Nephron (organoid): ENCODE results near the gene SEPTIN3.

Source experiments
- H3K27ac Mint-ChIP-seq, 3 experiments: 2 replicates each; pipeline ENCODE4 v1.8.0; 2020; ENCODE audit warnings: mixed read lengths in 3 of 3, mild to moderate bottlenecking in 2 of 3, moderate library complexity in 1 of 3
- H3K27me3 Mint-ChIP-seq: 2 replicates; pipeline ENCODE4 v1.8.0; 2021; ENCODE audit warnings: low read depth, mild to moderate bottlenecking, moderate library complexity, mixed read lengths
- H3K36me3 Mint-ChIP-seq: 2 replicates; pipeline ENCODE4 v1.8.0; 2020; ENCODE audit warnings: low read depth, mixed read lengths
- H3K4me1 Mint-ChIP-seq: 2 replicates; pipeline ENCODE4 v1.8.0; 2020; ENCODE audit warnings: mixed read lengths
- H3K4me3 Mint-ChIP-seq, 3 experiments: 2 replicates each; pipeline ENCODE4 v1.8.0; 2020; ENCODE audit warnings: mild to moderate bottlenecking in 3 of 3, mixed read lengths in 3 of 3, moderate library complexity in 2 of 3
- H3K9me3 Mint-ChIP-seq: 2 replicates; pipeline ENCODE4 v1.8.0; 2020; ENCODE audit warnings: mixed read lengths
- TF ChIP-seq, protein P1 (sequence below), 3 experiments: fragments of 200-600 bp; sonication (generic); IDR thresholded peaks; one replicate each; pipeline ENCODE4 v1.5.0; 2021; ENCODE audit warnings: antibody characterized with exemption in 3 of 3; ENCODE audit not compliant: unreplicated experiment in 3 of 3

The SEPTIN3 gene

DNA sequence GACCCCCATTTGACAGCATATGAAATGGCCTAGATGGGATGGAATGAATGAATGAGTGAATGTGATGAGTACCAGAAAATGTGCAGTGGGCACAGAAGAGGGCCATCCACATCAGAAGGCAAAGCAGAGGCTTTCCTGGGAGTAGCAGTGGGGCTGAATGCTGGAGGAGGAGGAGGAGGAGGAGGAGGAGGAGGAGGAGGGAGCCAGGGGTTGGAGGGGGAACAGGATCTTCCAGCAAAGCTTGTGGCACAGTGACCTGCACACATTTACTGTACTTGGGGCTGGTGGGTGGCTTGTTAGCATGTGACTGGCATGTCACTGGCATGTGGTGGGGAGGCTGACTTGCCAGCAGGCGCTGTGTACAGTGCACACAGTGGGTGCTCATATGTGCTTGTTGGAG is 9.5 kb downstream of the SEPTIN3 start:
- Mint-ChIP-seq H3K4me1 (no peaks in the 10 kb centered on the region), H3K4me3 (peak overlapping the region; percentile 34 to 38 (median 37)), H3K27me3 (peaks cover 45% of the 10 kb centered on the region), H3K27ac (no peak overlapping the region), H3K36me3 (no peaks in the 10 kb centered on the region), H3K9me3 (no peaks in the 10 kb centered on the region)
- TF ChIP-seq, protein P1, sequence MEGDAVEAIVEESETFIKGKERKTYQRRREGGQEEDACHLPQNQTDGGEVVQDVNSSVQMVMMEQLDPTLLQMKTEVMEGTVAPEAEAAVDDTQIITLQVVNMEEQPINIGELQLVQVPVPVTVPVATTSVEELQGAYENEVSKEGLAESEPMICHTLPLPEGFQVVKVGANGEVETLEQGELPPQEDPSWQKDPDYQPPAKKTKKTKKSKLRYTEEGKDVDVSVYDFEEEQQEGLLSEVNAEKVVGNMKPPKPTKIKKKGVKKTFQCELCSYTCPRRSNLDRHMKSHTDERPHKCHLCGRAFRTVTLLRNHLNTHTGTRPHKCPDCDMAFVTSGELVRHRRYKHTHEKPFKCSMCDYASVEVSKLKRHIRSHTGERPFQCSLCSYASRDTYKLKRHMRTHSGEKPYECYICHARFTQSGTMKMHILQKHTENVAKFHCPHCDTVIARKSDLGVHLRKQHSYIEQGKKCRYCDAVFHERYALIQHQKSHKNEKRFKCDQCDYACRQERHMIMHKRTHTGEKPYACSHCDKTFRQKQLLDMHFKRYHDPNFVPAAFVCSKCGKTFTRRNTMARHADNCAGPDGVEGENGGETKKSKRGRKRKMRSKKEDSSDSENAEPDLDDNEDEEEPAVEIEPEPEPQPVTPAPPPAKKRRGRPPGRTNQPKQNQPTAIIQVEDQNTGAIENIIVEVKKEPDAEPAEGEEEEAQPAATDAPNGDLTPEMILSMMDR (IDR thresholded peaks at IDR 0.05; ENCODE audit: unreplicated experiment in 3 of 3) = no peak

DNA sequence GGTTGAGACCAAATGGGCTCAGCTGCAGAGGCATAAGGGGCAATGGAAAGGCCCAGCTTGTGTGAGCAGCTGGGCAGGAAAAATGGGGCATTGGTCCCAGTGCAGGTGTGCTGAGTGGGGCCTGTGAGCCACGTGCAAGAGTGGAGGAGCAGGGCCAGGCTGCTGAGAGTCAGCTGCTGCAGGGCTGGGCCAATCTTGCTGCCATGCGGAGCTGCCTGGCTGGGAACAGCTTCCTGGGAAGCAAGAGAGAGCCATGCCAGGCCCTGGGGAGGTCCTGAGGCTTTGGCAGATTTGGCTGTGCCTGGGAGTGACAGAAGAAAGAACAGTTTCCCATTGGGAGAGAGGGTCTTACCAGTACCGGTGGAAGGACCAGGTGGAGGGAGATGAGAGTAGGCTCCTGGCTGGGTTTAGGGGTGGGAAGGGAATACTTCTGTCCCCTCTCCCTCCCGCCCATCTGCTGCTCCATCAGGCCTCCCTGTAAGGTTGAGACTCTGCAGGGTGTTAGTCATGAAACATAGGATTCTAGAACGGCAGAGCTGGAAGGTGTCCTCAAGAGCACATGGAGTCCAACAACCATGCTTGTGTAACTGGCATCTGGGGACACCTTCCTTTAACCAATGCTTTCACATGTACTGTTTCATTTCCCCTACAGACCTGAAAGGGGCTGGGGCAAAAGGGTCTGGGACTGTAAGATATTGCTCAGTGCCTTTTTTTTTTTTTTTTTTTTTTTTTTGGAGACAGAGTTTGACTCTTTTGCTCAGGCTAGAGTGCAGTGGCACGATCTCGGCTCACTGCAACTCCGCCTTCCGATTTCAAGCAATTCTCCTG is 10.4 kb downstream of the SEPTIN3 start:
- Mint-ChIP-seq H3K27ac (no peak overlapping the region), H3K9me3 (no peaks in the 10 kb centered on the region), H3K36me3 (no peaks in the 10 kb centered on the region), H3K27me3 (peaks cover 38% of the 10 kb centered on the region), H3K4me3 (no peak overlapping the region), H3K4me1 (no peaks in the 10 kb centered on the region)
- TF ChIP-seq, protein P1 (IDR thresholded peaks at IDR 0.05; ENCODE audit: unreplicated experiment in 3 of 3) = no peak

DNA sequence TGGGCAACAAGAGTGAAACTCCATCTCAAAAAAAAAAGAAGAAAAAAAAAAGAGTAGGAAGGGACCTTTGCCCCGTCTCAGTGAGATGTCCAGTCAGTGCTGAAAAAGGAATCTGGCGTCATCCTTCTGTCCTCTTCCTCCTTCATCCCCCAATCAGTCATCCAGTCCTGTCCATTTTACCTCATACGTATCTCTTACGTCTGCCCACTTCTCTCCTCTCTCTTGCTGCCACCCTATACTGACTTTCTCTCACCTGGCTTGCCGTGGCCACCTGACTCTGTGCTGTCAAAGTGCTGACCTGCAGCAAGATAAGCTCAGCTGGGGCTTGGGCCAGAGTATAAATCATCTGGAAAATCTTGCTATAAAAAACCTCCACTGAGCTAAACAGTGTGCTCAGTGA is 13.6 kb downstream of the SEPTIN3 start:
- TF ChIP-seq, protein P1 (IDR thresholded peaks at IDR 0.05; ENCODE audit: unreplicated experiment in 3 of 3) = no peak
- peaks cover 2% of the 10 kb centered on the region for H3K36me3 Mint-ChIP-seq
- H3K4me1 Mint-ChIP-seq = no peaks in the 10 kb centered on the region
- no peaks in the 10 kb centered on the region for H3K9me3 Mint-ChIP-seq
- H3K4me3 Mint-ChIP-seq = no peak overlapping the region
- peaks cover 12% of the 10 kb centered on the region for H3K27me3 Mint-ChIP-seq
- H3K27ac Mint-ChIP-seq = no peak overlapping the region

DNA sequence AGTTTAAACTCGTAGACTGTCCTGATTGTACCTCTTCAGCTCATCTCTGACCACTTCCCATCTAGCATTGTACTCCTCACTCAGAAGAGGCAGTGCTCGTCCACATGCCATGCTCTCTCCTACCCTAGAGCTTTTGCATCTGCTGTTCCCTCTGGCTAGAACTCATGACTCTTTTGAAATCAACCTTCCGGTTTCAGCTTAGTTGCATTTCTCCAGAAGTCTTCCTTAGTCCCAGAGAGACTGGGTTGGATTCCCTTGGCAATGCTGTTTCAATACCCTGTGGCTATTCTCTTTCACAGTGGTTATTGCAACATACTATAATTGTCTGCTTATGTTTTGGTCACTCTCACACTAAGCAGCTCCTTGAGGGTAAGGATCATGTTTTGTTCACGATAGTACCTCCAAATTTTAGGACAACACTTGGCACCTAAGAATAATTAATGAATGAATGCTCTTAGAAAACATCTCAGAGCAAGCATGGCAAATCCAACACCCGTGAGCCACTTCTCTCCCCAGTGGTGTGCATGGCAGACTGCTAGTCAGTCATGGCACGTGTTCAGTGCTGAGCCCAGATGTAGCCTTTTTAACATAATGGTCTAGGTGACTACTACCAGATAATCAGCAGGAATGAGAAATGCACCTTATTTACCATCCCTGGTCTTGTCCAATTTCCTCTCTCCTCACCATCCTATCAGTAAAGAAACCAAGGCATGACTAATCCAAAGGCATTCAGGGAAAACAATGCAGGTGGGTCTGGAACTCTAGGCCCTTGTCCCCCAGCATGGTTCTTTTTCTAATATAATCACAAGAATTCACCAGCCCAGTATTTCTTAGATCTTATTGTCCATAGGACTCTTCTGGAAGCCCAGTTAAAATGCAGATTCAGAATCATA is 14.5 kb downstream of the SEPTIN3 start:
- Mint-ChIP-seq H3K4me1 (no peaks in the 10 kb centered on the region), H3K4me3 (no peak overlapping the region), H3K9me3 (no peaks in the 10 kb centered on the region), H3K27ac (no peak overlapping the region), H3K36me3 (peaks cover 9% of the 10 kb centered on the region), H3K27me3 (peaks cover 7% of the 10 kb centered on the region)
- TF ChIP-seq, protein P1 (IDR thresholded peaks at IDR 0.05; ENCODE audit: unreplicated experiment in 3 of 3) = no peak

DNA sequence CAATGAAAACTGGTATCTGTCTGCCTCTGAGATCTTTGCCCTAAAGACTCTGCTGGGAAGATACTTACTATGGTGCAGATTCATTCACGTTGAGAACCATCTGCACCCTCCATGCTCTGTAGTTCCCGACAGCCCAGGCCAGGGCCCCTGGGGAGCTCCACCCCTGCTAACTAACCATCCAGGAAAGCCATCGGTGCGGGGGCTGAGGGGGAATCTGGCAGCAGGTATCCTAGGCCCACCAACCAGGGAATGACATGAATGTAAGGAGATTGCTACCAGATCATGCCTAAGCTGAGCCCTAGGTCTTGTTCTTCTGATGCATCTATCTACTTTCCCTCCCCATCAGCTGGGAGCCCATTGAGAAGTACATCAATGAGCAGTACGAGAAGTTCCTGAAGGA is 18.0 kb downstream of the SEPTIN3 start:
- no peak overlapping the region for H3K27ac Mint-ChIP-seq
- TF ChIP-seq, protein P1 (IDR thresholded peaks at IDR 0.05; ENCODE audit: unreplicated experiment in 3 of 3) = no peak
- no peak overlapping the region for H3K4me3 Mint-ChIP-seq
- no peaks in the 10 kb centered on the region for H3K4me1 Mint-ChIP-seq
- H3K36me3 Mint-ChIP-seq = peaks cover 12% of the 10 kb centered on the region
- H3K9me3 Mint-ChIP-seq = no peaks in the 10 kb centered on the region
- no peaks in the 10 kb centered on the region for H3K27me3 Mint-ChIP-seq
